ENCODE results near the gene NDST3.

Gene NDST3

DNA sequence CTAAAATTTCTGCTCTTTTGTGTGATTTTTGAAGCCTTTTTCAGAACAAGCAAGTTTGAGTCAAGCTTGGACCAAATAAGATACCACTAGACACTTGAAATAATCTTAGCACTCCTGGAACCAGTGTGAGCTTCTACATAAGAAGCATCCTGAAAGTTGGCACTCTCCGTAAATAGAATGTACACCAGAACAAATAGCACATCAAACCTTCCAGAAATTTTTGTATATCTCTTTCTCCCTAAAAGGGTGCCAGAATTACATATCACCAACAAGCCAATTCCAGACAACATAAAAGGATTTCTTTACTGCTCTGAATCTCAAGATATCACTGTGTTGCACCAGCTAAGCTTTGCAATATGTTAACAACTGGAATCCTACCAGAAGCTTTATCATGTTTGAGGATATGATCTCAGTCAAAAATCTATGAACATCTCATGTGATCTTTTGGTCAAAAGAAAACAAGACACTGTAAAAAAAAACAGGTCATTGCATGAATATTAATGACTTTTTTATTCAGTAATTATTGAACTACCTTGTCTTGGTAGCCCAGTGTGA, 201.4 kb downstream of the NDST3 start:
- ATAC-seq (ENCODE audit: low read depth) (no peak), DNase-seq (ENCODE audit: low spot score) (no peak)
- no peaks in the 10 kb centered on the region for H3K4me1 ChIP-seq (ENCODE audit: insufficient read depth, poor library complexity, severe bottlenecking)
- H3K27ac ChIP-seq (ENCODE audit: poor library complexity, severe bottlenecking): no peak overlapping the region
- no peaks in the 10 kb centered on the region for H3K9me3 ChIP-seq (ENCODE audit: severe bottlenecking)
- no peaks in the 10 kb centered on the region for H3K27me3 ChIP-seq (ENCODE audit: insufficient read depth, poor library complexity, severe bottlenecking)
- H3K36me3 ChIP-seq (ENCODE audit: low read depth): no peaks in the 10 kb centered on the region
- TF ChIP-seq, protein P1, sequence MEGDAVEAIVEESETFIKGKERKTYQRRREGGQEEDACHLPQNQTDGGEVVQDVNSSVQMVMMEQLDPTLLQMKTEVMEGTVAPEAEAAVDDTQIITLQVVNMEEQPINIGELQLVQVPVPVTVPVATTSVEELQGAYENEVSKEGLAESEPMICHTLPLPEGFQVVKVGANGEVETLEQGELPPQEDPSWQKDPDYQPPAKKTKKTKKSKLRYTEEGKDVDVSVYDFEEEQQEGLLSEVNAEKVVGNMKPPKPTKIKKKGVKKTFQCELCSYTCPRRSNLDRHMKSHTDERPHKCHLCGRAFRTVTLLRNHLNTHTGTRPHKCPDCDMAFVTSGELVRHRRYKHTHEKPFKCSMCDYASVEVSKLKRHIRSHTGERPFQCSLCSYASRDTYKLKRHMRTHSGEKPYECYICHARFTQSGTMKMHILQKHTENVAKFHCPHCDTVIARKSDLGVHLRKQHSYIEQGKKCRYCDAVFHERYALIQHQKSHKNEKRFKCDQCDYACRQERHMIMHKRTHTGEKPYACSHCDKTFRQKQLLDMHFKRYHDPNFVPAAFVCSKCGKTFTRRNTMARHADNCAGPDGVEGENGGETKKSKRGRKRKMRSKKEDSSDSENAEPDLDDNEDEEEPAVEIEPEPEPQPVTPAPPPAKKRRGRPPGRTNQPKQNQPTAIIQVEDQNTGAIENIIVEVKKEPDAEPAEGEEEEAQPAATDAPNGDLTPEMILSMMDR (IDR thresholded peaks at IDR 0.05; ENCODE audit: poor library complexity, severe bottlenecking): no peak
- no peak overlapping the region for H3K4me3 ChIP-seq (ENCODE audit: severe bottlenecking)

DNA sequence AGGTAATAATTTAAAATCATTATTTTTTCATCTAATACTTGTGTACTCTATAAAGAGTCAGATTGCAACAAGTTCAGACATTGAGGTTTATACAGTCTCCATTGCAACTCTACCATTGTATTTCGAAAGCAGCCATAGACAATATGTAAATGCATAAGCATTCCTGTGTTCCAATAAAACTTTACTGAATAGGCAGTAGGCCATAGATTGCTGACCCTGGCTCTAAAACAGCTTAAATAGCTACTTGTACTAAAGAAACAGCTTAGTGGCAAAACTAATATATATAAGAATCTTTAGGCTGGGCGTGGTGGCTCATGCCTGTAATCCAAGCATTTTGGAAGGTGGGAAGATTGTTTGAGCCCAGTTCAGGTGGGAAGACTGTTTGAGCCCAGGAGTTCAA, 203.2 kb downstream of the NDST3 start:
- TF ChIP-seq, protein P1 (IDR thresholded peaks at IDR 0.05; ENCODE audit: poor library complexity, severe bottlenecking): no peak
- no peaks in the 10 kb centered on the region for H3K27me3 ChIP-seq (ENCODE audit: insufficient read depth, poor library complexity, severe bottlenecking)
- H3K27ac ChIP-seq (ENCODE audit: poor library complexity, severe bottlenecking): no peak overlapping the region
- H3K9me3 ChIP-seq (ENCODE audit: severe bottlenecking): no peaks in the 10 kb centered on the region
- no peaks in the 10 kb centered on the region for H3K36me3 ChIP-seq (ENCODE audit: low read depth)
- ATAC-seq (ENCODE audit: low read depth) (no peak), DNase-seq (ENCODE audit: low spot score) (no peak)
- no peak overlapping the region for H3K4me3 ChIP-seq (ENCODE audit: severe bottlenecking)
- no peaks in the 10 kb centered on the region for H3K4me1 ChIP-seq (ENCODE audit: insufficient read depth, poor library complexity, severe bottlenecking)

DNA sequence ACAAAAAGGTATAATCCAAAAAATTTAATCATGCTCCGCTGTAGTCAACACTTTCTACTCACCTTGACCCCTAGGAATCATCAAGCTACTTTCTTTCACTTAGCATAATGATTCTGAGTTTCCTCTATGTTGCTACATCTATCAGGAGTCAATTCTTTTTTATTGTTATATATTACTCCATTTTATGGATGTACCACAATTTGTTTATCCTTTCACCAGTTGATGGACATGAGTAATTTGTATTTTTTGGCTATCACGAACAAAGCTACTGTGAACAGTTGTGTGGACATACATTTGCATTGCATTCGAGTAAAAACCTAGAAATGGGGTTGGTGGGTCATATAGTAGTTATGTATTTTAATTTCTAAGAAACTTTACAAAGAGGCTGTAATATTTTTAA, 215.6 kb downstream of the NDST3 start:
- no peak for DNase-seq (ENCODE audit: low spot score)
- no peak overlapping the region for H3K27ac ChIP-seq (ENCODE audit: poor library complexity, severe bottlenecking)
- no peak for ATAC-seq (ENCODE audit: low read depth)

DNA sequence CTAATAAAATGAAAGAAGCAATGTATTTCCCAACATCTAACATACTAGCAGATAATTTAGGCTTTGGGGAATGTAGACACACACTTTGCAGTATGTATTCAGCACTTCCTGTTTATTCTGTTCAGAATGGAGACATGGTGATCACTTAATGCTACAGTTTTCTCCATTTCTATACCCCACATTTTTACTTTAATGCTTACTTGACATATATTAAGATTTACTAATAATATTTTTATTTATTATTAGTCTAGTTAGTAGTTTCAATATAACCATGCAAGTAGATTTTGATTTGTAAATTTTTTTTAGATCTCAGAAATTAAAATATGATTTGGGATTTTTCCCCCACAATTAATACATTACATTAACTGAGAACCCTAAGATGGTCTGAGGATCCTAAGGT, 220.1 kb downstream of the NDST3 start:
- no peak overlapping the region for H3K27ac ChIP-seq (ENCODE audit: poor library complexity, severe bottlenecking)
- H3K9me3 ChIP-seq (ENCODE audit: severe bottlenecking): no peaks in the 10 kb centered on the region
- H3K4me1 ChIP-seq (ENCODE audit: insufficient read depth, poor library complexity, severe bottlenecking): no peaks in the 10 kb centered on the region
- H3K4me3 ChIP-seq (ENCODE audit: severe bottlenecking): no peak overlapping the region
- no peaks in the 10 kb centered on the region for H3K36me3 ChIP-seq (ENCODE audit: low read depth)
- H3K27me3 ChIP-seq (ENCODE audit: insufficient read depth, poor library complexity, severe bottlenecking): no peaks in the 10 kb centered on the region
- no peak for DNase-seq (ENCODE audit: low spot score)
- TF ChIP-seq, protein P1 (IDR thresholded peaks at IDR 0.05; ENCODE audit: poor library complexity, severe bottlenecking): no peak
- ATAC-seq (ENCODE audit: low read depth): no peak

More for the DNA sequence above, 215.6 kb downstream of the NDST3 start:
- H3K9me3 ChIP-seq (ENCODE audit: severe bottlenecking): no peaks in the 10 kb centered on the region
- no peaks in the 10 kb centered on the region for H3K27me3 ChIP-seq (ENCODE audit: insufficient read depth, poor library complexity, severe bottlenecking)
- H3K4me1 ChIP-seq (ENCODE audit: insufficient read depth, poor library complexity, severe bottlenecking): no peaks in the 10 kb centered on the region
- TF ChIP-seq, protein P1 (IDR thresholded peaks at IDR 0.05; ENCODE audit: poor library complexity, severe bottlenecking): no peak
- H3K36me3 ChIP-seq (ENCODE audit: low read depth): no peaks in the 10 kb centered on the region
- H3K4me3 ChIP-seq (ENCODE audit: severe bottlenecking): no peak overlapping the region

DNA sequence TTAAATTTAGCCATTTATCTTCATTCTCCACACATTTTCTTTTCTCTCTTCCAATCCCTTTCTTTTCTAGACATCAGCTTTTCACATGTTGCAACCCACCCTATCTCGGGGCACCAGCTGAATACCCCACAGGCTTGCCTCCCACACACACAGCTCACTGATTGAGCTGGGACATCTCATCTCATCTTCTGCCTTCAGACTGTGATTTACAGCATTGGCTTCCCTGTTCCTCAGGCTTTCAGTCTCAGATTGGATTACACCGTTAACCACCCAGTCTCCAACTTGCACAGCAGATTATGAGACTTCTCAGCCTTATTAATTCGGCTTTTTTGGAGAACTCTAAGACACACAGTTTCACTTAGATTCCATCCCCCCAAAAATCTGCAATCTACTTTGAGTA, 224.8 kb downstream of the NDST3 start:
- no peak for ATAC-seq (ENCODE audit: low read depth)
- Histone ChIP-seq H3K4me1 (ENCODE audit: insufficient read depth, poor library complexity, severe bottlenecking) (peaks cover 4% of the 10 kb centered on the region), H3K9me3 (ENCODE audit: severe bottlenecking) (no peaks in the 10 kb centered on the region), H3K27me3 (ENCODE audit: insufficient read depth, poor library complexity, severe bottlenecking) (no peaks in the 10 kb centered on the region), H3K27ac (ENCODE audit: poor library complexity, severe bottlenecking) (no peak overlapping the region), H3K4me3 (ENCODE audit: severe bottlenecking) (no peak overlapping the region), H3K36me3 (ENCODE audit: low read depth) (no peaks in the 10 kb centered on the region)
- DNase-seq (ENCODE audit: low spot score): no peak
- TF ChIP-seq, protein P1 (IDR thresholded peaks at IDR 0.05; ENCODE audit: poor library complexity, severe bottlenecking): no peak

All from RWPE2 (cell line).